HG03108 (cell line): ENCODE measurements around the gene PHF14.

Experiments
- ATAC-seq: cut with Tn5 transposase; IDR thresholded peaks from one replicate; pipeline ENCODE4 v1.9.1; 2021; ENCODE audit warnings: moderate library complexity; ENCODE audit not compliant: unreplicated experiment

PHF14 gene

GRCh38 chr7:11206177-11206899, 232.7 kb downstream of the PHF14 start:
- no peak for ATAC-seq

GRCh38 chr7:11207565-11207964, 233.9 kb downstream of the PHF14 start:
- no peak for ATAC-seq

GRCh38 chr7:11208883-11209465, 235.3 kb downstream of the PHF14 start:
- no peak for ATAC-seq

GRCh38 chr7:11210374-11210773, 236.7 kb downstream of the PHF14 start:
- no peak for ATAC-seq

- ATAC-seq: peak; percentile 68
These were observed 238.5 kb downstream of the PHF14 start for GRCh38 chr7:11212080-11212711.

- ATAC-seq: no peak
These were observed 239.1 kb downstream of the PHF14 start for GRCh38 chr7:11212816-11213215.

- ATAC-seq: no peak
These were observed 239.6 kb downstream of the PHF14 start for GRCh38 chr7:11213266-11213665.

- ATAC-seq: no peak
These were observed 242.6 kb downstream of the PHF14 start for GRCh38 chr7:11216276-11216675.

- ATAC-seq: no peak
These were observed 244.3 kb downstream of the PHF14 start for GRCh38 chr7:11217848-11218565.
